Parathyroid adenoma (tissue), 2 donors: ENCODE measurements around the gene HPGD.
"Not testable (repeated sequence)": the region's sequence is repeated elsewhere in the genome, so short reads cannot be mapped to it uniquely, and the experiment has no call there.

ENCODE experiments used
- H2AFZ ChIP-seq: fragments of 300-600 bp; sonication (generic); one replicate; pipeline ENCODE4 v1.7.0; 2017; ENCODE audit warnings: antibody characterized with exemption, mild to moderate bottlenecking
- H3K27ac ChIP-seq: fragments of 300-600 bp; sonication (generic); one replicate; pipeline ENCODE4 v1.7.0; 2017
- H3K27me3 ChIP-seq: fragments of 300-600 bp; sonication (generic); one replicate; pipeline ENCODE4 v1.7.0; 2017; ENCODE audit warnings: low read length; ENCODE audit not compliant: control insufficient read depth, insufficient read depth
- H3K36me3 ChIP-seq: fragments of 300-600 bp; sonication (generic); one replicate; pipeline ENCODE4 v1.7.0; 2017; ENCODE audit warnings: low read length; ENCODE audit not compliant: control insufficient read depth, insufficient read depth
- H3K4me1 ChIP-seq: fragments of 300-600 bp; sonication (generic); one replicate; pipeline ENCODE4 v1.7.0; 2017; ENCODE audit warnings: control low read depth
- H3K4me2 ChIP-seq: fragments of 300-600 bp; sonication (generic); one replicate; pipeline ENCODE4 v1.7.0; 2017; ENCODE audit warnings: low read length
- H3K4me3 ChIP-seq: fragments of 300-600 bp; sonication (generic); one replicate; pipeline ENCODE4 v1.7.0; 2017; ENCODE audit warnings: low read depth, low read length
- H3K79me2 ChIP-seq: fragments of 300-600 bp; sonication (generic); one replicate; pipeline ENCODE4 v1.7.0; 2017; ENCODE audit warnings: control low read depth
- H3K9ac ChIP-seq: fragments of 300-600 bp; sonication (generic); one replicate; pipeline ENCODE4 v1.7.0; 2017; ENCODE audit warnings: mild to moderate bottlenecking
- H3K9me3 ChIP-seq: fragments of 300-600 bp; sonication (generic); one replicate; pipeline ENCODE4 v1.7.0; 2017; ENCODE audit warnings: low read length; ENCODE audit not compliant: control insufficient read depth
- TF ChIP-seq, protein P1 (sequence below): fragments of 300-600 bp; sonication (generic); IDR thresholded peaks from one replicate; pipeline ENCODE4 v1.7.0; 2017; ENCODE audit warnings: antibody characterized with exemption, mild to moderate bottlenecking
- donor health status: primary hyperparathyroidism.

Gene HPGD

DNA sequence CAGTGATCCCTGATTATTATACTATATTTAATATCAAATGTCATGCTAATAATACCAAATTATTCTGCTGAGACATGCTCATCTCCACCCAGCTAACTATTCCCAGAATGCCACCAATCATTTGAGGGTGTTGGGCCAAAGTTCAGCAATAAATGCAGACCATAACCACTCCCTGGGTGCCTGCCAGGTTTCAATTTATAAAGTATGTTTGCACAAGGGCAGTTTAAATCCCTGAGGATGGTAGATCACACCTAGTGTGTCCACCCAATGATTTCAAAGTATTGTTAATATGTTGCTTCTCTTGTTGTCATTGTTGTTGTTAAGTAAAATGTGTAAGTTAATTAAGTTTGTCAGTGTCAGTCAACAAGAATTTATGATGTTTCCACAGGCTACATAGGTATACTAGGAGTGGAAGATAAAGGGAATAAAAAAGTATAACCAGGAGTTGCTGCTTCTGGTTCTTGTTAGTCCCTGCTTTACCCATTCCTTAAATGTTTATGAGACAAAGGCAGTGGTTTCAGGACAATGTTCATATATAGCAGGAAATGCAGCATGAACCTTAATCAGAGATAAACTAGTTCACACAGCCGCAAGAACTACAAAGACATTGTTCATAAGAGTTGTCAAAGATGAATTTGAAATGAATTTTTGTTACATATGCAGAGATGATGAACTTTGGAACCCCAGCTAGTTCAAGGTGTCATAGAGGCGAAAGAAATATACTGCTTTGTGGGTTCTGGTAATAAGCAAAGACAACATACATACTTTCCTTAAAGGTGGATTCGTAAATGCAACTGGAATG, 25.5 kb downstream of the HPGD start:
- Histone ChIP-seq H3K4me1 (no peaks in the 10 kb centered on the region), H3K36me3 (no peaks in the 10 kb centered on the region), H3K9ac (no peak overlapping the region), H3K79me2 (no peaks in the 10 kb centered on the region), H3K4me3 (no peak overlapping the region), H3K27ac (no peak overlapping the region), H2AFZ (no peak overlapping the region), H3K4me2 (no peak overlapping the region), H3K27me3 (no peaks in the 10 kb centered on the region), H3K9me3 (no peaks in the 10 kb centered on the region)
- TF ChIP-seq, protein P1, sequence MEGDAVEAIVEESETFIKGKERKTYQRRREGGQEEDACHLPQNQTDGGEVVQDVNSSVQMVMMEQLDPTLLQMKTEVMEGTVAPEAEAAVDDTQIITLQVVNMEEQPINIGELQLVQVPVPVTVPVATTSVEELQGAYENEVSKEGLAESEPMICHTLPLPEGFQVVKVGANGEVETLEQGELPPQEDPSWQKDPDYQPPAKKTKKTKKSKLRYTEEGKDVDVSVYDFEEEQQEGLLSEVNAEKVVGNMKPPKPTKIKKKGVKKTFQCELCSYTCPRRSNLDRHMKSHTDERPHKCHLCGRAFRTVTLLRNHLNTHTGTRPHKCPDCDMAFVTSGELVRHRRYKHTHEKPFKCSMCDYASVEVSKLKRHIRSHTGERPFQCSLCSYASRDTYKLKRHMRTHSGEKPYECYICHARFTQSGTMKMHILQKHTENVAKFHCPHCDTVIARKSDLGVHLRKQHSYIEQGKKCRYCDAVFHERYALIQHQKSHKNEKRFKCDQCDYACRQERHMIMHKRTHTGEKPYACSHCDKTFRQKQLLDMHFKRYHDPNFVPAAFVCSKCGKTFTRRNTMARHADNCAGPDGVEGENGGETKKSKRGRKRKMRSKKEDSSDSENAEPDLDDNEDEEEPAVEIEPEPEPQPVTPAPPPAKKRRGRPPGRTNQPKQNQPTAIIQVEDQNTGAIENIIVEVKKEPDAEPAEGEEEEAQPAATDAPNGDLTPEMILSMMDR = no peak

DNA sequence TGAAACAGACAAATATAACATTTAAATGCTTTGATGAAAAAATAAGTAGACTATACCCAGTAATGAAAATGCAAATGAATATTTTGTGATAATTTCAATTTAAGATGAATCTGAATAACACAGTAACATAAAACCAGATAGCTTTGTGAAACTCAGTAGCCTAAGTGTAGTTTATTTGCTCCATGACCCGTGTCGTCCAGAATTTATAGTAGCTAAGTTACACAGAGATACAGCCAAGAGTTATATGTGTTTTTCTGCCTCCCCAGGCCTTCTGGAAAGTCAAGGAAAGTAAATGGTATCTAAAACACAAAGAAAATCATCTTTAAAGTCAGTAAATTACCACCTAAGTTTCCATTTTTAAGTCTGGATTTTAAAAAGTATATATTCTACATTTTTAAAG, 26.7 kb downstream of the HPGD start:
- Histone ChIP-seq H3K4me1 (no peaks in the 10 kb centered on the region), H3K4me3 (no peak overlapping the region), H3K27me3 (no peaks in the 10 kb centered on the region), H3K9ac (no peak overlapping the region), H3K36me3 (no peaks in the 10 kb centered on the region), H3K27ac (no peak overlapping the region), H3K4me2 (no peak overlapping the region), H3K9me3 (no peaks in the 10 kb centered on the region), H2AFZ (no peak overlapping the region), H3K79me2 (no peaks in the 10 kb centered on the region)
- TF ChIP-seq, protein P1 = no peak

DNA sequence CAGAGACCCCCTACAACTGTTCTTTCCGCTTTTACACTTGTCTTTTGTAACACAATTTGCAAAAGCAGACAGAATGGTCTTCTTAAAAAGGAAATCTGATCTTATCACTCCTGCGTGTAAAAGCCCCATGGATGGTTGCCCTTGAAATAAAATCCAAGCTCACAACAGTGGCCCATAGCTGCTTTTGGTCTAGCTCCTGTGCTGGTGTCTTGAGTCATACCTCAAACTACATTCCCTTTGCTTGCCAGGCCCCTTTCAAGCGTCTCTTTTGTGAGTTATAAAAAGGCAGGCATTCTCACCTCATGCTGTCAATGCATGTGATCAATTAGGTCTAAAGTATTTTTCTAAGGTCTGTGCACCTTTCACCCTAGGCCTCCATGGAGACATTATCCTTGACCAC, 27.6 kb downstream of the HPGD start:
- H3K4me3 ChIP-seq = no peak overlapping the region
- H3K9me3 ChIP-seq = no peaks in the 10 kb centered on the region
- no peaks in the 10 kb centered on the region for H3K79me2 ChIP-seq
- no peaks in the 10 kb centered on the region for H3K4me1 ChIP-seq
- no peak overlapping the region for H3K9ac ChIP-seq
- no peak overlapping the region for H3K4me2 ChIP-seq
- TF ChIP-seq, protein P1 = no peak
- no peak overlapping the region for H3K27ac ChIP-seq
- H3K36me3 ChIP-seq = no peaks in the 10 kb centered on the region
- no peaks in the 10 kb centered on the region for H3K27me3 ChIP-seq
- H2AFZ ChIP-seq = no peak overlapping the region

DNA sequence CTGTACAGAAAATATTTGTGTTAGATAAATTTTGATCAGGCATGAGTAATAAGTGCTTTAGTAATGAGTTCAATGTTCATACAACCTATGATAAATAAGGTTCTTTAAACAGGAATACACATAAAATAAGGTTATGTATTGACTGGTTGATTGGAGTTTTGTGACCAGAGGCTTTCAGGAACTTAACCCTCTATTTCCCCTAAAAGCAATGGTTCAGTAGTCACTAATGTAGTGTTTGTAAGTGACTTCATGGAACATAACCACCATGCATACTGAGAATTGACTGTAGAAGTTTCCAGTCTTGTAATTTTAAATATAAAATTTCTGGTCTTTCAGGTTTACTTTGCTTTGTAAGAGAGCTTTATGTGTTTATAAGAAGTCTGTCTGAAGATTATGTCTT, 28.1 kb downstream of the HPGD start:
- Histone ChIP-seq H3K4me1 (no peaks in the 10 kb centered on the region), H2AFZ (no peak overlapping the region), H3K36me3 (no peaks in the 10 kb centered on the region), H3K4me2 (no peak overlapping the region), H3K4me3 (no peak overlapping the region), H3K27ac (no peak overlapping the region), H3K9ac (no peak overlapping the region), H3K79me2 (no peaks in the 10 kb centered on the region), H3K27me3 (no peaks in the 10 kb centered on the region), H3K9me3 (no peaks in the 10 kb centered on the region)
- TF ChIP-seq, protein P1 = no peak

DNA sequence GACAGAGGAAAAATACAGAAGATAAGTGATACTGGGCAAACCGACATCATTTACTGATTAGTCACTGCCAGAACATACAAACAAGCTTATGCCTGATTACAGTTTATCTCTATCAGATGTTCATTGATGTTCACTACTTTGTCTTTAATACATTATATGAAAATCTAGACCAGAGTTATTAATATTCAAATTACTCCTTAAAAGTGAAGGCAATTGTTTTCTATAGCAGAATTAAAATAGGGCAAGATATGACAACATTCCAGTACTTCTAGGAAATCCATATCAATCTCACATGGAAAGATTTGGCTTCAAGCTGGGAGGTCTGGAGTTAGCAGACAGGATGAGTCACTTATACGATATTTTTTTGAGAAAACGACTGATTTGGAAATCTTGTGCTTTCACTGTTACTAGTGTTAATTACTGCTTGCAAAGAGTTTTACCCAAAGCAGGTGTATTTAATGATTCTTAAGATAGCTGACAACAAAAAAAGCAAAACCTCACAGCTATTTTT, 31.8 kb downstream of the HPGD start:
- no peaks in the 10 kb centered on the region for H3K9me3 ChIP-seq
- H3K27me3 ChIP-seq = no peaks in the 10 kb centered on the region
- no peak overlapping the region for H2AFZ ChIP-seq
- TF ChIP-seq, protein P1 = no peak
- H3K4me1 ChIP-seq = no peaks in the 10 kb centered on the region
- no peak overlapping the region for H3K9ac ChIP-seq
- H3K36me3 ChIP-seq = no peaks in the 10 kb centered on the region
- H3K4me2 ChIP-seq = no peak overlapping the region
- H3K79me2 ChIP-seq = no peaks in the 10 kb centered on the region
- no peak overlapping the region for H3K27ac ChIP-seq
- H3K4me3 ChIP-seq = no peak overlapping the region

DNA sequence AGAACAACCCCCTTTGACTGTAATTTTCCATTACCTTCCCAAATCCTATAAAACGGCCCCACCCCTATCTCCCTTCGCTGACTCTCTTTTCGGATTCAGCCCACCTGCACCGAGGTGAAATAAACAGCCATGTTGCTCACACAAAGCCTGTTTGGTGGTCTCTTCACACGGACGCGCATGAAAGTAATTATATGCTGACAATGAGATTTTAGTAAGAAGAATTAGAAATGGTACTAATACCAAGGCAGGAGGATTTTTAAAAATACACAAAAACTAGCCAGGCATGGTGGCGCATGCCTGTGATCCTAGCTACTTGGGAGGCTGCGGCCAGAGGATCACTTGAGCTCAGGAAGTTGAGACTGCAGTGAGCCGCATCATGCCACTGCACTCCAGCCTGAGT, 33.9 kb downstream of the HPGD start:
- H3K79me2 ChIP-seq, H3K36me3 ChIP-seq, H3K27ac ChIP-seq, H3K9me3 ChIP-seq, H3K9ac ChIP-seq, H3K27me3 ChIP-seq, H3K4me3 ChIP-seq, H3K4me2 ChIP-seq, H3K4me1 ChIP-seq, H2AFZ ChIP-seq: not testable (repeated sequence)
